Right renal cortex interstitium (tissue), 3 donors: ENCODE results near the gene CERT1. TPM values are rescaled to one million over a fixed set of nuclear protein-coding genes. Genes with fewer than 3 reads are reported as not detected.
"Not testable (repeated sequence)": the region's sequence is repeated elsewhere in the genome, so short reads cannot be mapped to it uniquely, and the experiment has no call there.

Experiments
- DNase-seq, 3 donors: peaks; one replicate each; pipeline ENCODE4 v3.0.0-alpha.2; 2013; ENCODE audit warnings: low read depth in 3 of 3, low spot score in 2 of 3
- polyA plus RNA-seq, 3 donors: library from polyadenylated mRNA; unstranded; fragments of 120-200 nt; gene quantifications; one replicate each; pipeline ENCODE4 v1.2.1, GENCODE V29; 2013; ENCODE audit not compliant: insufficient read length in 3 of 3

CERT1 gene
- polyA plus RNA-seq, 3 donors = 62.3 to 65.1 (median 63.5) TPM

DNA sequence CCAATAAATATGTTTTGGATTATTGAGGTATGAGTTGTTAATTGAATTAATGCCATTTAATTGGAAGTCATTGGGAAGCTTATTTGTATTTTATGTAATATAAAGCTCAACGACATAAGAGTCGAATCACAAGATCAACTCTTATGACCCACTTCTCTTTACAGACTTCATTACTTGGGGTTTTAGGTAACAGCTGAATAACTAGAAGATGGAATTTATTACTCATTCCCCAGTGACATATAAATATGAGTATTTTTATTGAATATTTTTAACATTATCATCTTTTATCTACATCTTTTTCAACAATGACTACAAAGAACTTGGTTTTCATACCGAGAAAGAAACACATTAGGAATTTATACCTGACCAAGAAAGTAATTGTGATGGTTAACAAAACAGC, 153.3 kb downstream of the CERT1 start:
- no peak for DNase-seq

DNA sequence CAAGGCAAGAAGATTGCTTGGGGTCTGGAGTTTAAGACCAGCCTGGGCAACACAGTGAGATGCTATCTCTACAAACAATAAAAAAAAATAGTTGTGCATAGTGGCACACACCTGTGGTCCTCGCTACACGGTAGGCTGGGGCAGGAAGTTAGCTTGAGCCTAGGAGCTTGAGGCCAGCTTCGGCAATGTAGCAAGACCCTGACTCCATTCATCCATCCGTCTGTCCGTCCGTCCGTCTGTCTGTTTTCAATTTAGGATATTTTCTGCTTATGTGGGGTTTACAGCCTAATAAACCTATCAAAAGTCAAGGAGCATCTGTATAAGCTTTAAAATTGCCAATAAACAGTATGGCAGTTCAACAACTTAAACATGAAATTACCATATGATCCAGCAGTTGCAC, 154.7 kb downstream of the CERT1 start:
- DNase-seq = no peak

DNA sequence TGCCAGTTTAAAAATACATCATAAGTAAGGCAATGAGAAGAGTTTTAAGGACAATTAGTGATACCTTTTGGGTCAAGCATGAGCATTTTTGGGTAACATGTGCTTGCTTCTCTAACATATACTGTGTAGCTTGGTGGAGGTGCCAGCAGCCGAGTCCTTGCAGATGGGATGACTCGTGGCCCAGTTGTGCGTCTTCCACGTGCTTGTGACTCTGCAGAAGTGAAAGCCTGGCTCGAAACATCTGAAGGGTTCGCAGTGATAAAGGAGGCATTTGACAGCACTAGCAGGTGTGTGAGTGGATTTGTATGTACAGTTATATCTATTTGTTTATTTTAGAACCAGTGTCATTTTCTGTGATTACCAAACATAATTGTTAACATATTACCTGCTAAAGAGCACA, 156.2 kb downstream of the CERT1 start:
- DNase-seq = no peak

DNA sequence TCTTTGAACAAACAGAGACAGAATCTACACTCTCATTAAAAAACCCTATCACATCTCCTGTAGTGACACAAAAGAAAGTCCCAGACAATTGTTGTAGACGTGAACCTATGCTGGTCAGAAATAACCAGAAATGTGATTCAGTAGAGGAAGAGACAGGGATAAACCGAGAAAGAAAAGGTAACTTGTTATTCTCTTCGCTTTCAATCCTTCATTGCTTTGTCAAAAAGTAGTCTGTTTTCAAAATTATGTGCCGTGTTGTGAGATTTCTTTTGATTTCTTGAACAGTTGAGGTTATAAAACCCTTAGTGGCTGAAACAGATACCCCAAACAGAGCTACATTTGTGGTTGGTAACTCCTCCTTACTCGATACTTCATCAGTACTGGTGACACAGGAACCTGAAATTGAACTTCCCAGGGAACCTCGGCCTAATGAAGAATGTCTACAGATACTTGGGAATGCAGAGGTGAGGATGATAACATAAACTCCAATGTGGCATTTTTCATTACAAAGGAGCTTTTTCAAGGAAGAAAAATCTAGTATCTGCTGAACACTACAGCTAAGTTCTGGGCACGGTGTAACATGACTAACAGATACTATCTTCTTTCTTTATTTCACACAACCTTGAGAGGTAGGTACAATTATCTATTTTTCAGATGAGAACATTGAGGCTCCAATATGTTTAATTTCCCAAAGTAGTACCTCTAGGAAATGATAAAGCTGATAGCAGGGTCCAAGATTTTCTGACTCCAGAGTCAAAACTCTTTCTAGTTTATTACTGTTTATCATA, 160.1 kb downstream of the CERT1 start:
- DNase-seq = no peak

DNA sequence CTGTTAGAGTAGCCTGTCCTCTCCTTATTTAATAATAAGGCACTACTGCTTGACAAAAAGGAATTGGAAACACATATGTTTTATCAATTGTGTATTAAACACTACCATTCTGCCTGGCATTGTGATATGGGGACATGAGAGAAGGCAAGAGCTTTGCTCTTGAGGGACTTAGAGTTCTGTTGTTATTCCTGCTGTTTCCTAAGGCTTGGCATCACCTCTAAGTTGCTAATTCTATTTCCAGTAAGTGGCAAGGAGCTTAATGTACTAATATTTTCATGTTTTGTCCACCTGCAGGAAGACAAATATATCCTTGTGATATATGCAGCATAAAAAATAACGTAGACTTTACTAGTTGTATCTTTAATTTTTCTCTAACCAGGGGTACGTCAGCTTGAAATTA, 161.8 kb downstream of the CERT1 start:
- DNase-seq = no peak

DNA sequence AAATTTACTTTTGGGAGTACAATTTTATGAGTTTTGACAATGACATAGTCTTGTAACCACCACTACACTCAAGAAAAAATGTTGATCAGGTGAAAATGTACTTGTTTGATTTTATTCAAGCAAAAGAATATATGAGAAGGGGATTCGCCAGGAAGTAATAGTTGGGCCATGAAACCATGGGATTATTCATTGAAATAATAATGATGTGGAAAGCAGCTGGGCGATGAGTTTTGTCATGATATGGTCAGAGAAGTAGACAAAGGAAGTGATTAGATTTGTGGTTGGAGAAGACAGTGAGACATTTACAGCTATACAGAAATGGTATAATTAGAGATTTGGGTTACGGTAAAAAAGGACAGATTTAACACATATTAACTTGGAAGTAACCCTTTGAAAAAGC, 163.2 kb downstream of the CERT1 start:
- no peak for DNase-seq

DNA sequence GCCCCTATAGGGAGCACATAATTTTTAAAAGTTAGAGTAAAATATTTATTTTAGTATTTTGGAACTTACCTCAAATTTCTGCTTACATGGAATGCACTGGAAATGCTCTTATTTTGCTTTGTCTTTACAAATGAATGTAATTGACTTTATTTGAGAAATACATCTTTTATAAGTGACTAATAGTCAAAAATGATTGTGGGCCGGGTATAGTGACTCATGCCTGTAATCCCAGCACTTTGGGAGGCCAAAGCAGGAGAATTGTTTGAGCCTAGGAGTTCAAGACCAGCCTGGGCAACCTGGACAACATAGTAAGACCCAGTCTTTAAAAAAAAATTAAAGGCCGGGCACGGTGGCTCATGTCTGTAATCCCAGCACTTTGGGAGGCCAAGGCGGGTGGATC, 168.6 kb downstream of the CERT1 start:
- DNase-seq = no peak

DNA sequence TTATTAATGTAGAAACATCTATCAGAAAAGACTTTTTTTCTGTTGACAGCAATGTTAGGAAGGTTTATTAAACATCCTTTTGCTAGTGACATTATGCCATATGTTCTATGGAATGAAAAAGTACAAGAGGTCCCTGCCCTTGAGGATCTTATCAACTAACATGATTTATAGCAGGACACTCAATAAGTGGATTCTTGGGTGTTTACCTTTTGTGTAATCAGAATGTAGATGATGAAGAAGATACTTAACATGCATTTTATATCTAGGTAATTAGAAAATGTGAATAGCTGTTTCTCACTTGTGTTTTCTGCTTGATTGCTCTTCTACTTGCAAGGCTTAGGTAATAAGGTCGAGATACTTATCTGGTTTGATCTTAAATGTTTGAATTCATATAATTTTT, 169.5 kb downstream of the CERT1 start:
- DNase-seq = no peak

DNA sequence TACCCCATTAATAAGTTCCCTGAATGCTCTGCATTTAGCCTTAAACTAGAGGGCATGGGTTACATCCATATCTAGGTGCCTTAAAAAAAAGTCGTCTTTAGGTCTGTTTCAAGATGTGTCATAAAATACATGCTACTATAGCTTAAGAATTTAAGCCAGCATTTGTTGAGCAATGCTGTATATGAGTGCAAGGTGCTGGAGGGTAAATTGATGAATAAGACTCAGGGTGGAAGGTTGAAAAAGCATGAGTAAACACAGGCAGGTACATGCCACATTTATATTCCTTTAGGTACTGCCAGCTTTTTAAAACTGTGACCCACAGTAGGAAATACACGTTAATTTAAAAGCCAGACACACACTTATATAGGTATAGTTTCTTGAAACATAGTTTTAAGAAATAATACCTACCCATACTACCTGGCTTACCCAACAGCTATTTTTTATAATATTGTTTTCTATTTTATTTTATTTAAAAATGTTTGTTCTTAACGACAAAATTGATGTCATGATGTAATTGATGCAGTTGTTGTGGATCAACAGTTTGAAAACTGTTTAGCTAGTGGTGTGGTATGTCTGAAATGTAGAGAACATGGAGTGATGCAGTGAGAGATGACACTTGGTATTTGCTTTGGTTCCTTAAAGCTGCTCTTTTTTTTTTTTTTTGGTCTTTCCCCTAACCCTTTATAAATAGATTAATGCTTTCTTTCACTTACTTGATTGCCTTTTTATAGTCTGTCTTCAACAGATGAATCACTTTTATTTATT, 170.5 kb downstream of the CERT1 start:
- DNase-seq = no peak

DNA sequence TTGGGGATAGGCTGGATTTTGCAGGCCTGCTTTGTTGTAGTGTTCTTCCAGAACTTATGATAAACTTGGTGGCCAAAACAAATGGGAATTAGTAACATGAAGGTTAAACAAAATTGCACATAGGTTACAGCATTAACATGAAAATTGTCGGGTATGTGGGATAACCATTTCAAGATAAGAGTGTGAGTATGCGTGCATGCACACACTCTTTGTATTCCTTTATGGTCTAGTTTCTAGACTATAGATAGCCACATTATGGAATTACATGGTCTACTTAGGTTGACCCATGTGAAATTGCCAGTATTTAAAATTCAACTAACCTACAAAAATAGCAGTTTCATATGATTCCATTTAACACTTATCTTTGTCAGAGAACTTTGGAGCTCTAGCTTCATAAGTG, 173.0 kb downstream of the CERT1 start:
- no peak for DNase-seq

DNA sequence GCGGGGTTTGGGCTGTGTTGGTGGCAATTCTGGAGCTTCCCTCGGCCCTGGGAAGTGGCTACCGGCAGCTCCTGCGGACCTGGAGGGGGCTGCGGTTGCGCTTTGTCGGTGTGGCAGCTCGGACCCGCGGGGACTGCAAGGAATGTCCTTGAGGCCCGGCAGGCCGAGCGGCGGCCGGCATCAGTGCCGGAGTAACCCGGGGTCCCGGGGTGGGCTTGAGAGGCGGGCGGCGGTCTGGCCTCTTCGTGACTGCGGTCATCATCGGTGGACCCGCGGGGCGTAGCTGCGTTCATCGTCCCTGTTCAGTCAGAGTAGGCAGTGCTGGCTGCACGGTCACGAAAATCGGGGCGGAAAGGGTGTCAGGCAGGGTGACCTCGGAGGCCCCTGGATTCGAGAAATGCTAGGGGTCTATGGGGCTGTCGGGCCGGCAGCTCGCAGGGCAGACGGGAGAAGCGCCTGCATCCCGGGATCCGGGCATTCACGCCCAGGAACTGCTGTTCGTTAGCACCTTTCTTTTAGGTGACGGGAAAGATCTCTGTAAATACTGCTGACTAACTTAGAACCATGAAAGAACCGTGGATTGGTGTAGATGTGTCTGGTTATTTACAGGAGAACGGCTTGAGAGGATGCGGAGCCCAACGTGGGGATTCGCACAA, 173.9 kb downstream of the CERT1 start:
- peak in 1 of 3 donors; percentile 12 for DNase-seq

DNA sequence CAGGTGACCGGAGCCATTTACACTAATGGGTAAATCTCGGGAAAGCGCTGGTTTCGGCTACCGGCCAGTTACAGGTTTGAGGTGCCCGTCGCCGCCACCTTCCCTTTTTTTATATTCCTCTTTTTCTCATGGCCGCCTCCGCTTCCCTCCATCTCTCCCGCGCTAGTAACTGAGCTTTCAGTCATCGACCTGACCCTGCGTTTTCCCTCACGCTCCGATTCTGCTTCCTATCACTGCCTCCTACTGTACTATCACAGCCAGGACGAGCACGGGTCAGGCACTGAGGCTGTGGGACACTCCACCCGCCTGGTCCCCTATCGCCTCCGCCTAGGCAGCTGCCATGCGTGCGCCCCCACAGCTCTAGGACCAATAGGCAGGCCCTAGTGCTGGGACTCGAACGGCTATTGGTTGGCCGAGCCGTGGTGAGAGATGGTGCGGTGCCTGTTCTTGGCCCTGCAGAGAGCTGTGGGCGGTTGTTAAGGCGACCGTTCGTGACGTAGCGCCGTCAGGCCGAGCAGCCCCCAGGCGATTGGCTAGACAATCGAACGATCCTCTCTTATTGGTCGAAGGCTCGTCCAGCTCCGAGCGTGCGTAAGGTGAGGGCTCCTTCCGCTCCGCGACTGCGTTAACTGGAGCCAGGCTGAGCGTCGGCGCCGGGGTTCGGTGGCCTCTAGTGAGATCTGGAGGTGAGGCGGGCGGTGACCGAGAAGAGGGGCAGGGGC, 174.7 kb downstream of the CERT1 start, which contains the start of gene HMGCR:
Gene HMGCR, plus strand, starts transcription at position 606 of the 722 bp plus-strand sequence. CDS start 5,386 bp downstream, outside the sequence.
- peak; percentile 95 to 97 (median 97) for DNase-seq

DNA sequence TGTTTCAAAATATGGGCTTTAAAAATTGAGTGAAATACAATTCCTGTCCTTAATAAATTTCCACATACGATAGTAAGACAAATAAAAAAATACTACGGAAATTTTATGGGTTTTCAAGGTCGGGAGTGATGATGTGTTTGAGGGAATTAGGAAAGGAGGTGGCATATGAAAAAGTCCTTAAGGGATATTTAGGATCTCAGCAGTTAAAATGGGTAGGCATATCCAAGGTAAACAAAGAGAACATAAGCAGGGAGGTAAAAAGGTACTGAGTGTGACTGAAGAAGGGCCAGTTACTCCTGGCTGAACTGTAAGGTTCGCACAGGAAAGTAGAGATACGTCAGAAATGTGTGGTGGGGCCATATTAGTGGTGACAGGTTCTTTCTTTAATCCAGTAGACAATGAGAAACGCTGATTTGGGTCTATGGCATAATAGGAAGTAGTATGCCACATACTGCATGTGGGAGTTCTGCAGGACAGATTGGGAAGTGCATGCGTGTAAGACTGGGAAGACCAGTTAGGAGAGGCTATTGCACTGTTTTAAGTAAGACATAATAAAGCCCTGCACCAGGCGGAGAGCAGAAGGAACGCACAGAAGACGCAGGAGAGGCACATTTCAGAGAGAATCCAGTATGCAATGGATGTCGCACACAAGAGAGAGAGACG, 175.3 kb downstream of the CERT1 start:
- DNase-seq = peak; percentile 45 to 74 (median 48)

DNA sequence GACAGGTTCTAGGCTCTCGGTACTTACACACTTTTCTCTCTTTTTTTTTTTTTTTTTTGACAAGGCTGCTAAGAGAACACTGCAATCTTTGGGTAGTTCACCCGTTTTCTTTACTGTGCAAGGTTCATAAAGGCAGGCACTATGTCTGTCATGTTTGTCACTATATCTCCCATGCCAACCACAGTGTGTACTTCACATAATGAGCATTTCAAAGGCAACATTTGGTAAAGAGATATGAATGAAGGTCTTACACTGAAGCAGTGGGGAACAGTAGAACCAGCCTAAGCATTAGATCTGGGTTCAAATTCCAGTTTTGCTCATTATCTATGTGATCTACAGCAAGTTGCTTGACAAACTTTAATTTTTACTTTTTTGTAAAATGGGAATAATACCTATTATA, 175.9 kb downstream of the CERT1 start:
- no peak for DNase-seq

DNA sequence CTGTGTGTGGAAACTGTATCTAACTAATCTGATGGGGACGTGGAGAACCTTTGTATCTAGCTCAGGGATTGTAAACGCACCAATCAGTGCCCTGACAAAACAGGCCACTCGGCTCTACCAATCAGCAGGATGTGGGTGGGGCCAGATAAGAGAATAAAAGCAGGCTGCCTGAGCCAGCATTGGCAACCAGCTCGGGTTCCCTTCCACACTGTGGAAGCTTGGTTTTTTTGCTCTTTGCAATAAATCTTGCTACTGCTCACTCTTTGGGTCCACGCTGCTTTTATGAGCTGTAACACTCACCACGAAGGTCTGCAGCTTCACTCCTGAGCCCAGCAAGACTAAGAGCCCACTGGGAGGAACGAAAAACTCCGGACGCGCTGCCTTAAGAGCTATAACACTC, 177.0 kb downstream of the CERT1 start:
- DNase-seq = not testable (repeated sequence)

DNA sequence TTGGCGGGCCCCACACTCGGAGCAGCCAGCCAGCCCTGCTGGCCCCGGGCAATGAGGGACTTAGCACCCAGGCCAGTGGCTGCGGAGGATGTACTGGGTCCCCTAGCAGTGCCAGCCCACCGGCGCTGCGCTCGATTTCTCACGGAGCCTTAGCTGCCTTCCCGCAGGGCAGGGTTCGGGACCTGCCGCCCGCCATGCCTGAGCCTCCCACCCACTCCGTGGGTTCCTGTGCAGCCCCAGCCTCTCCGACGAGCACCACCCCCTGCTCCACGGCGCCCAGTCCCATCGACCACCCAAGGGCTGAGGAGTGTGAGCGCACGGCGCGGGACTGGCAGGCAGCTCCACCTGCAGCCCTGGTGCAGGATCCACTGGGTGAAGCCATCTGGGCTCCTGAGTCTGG, 177.7 kb downstream of the CERT1 start:
- not testable (repeated sequence) for DNase-seq

DNA sequence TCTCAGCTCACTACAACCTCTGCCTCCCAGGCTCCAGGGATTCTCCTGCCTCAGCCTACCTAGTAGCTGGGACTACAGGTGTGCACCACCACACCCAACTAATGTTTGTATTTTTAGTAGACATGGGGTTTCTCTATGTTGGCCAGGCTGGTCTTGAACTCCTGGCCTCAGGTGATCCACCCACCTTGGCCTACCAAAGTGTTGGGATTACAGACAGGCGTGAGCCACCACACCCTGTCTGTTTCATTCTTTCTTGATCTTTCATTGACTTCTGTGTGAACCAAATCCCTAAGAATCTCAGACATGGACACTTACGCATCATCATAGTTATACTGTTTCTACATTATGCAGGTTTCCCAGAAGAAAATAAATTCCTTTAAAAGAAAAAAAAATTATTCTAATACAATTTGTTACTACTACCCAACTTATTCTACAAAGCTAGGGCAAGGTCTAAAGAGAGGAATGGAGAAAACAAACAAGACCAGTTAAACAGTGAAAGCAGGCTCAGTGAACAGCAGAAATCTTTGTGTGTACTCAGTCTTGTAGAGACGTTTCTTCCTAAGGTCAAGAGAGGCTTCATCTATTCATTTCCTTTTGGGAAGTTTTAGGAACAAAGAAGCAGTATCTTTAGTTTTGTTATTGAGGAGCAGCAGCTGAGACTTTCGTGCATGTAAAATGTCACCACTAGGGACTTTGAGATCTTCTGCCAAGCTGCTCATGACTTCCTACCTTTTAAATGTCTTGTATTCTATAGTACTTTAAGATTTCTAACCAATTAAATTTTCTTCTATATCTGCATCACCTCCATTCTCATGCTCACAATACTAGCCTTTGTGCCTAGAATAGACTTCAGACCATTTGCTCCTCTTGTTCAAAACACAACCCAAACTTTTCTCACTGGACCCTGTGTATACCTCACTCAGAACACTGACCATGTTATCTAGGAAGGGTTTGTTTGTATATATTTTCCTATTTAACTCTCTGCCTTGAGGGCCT, 180.0 kb downstream of the CERT1 start:
- DNase-seq = no peak

DNA sequence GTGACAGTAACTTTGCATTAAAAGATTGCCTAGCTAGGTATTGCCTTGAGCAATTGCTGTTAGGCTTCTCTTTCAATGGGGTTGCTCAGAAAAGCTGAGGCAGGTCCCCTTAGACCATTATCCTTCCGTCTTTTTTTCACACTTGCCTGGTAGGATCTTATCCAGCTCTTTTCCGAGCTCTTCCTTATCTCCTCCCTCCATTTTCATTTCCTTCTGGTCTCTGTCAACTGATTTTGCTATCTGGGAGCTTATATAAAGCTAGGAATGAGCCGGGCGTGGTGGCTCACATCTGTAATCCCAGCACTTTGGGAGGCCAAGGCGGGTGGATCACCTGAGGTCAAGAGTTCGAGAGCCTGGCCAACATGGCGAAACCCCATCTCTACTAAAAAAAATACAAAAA, 181.0 kb downstream of the CERT1 start:
- no peak for DNase-seq
